Naive thymus-derived CD4-positive, alpha-beta T cell (primary cell): Measurements from ENCODE around the gene SNED1. TPM values are rescaled to one million over a fixed set of nuclear protein-coding genes. Genes with fewer than 3 reads are reported as not detected.

Experiments used
- ATAC-seq: fragments of 150-1000 bp; cut with Tn5 transposase; 2 replicates; pipeline ENCODE4 v1.10.0; 2021; ENCODE audit warnings: mild to moderate bottlenecking, moderate library complexity
- CTCF ChIA-PET: fragments of 350-600 bp; sonication (Branson Sonifier 250); formaldehyde crosslinking; loops from one replicate; lab custom pipeline; 2021; ENCODE audit warnings: antibody characterized with exemption; lab: Charles Lee
- POLR2A ChIA-PET: fragments of 350-600 bp; sonication (Branson Sonifier 250); formaldehyde crosslinking; loops from one replicate; lab custom pipeline; 2021; ENCODE audit warnings: antibody characterized with exemption, inconsistent platforms; lab: Charles Lee
- DNase-seq, 9 donors: peaks; one replicate each; pipeline versions ENCODE4 v3.0.0 to v3.0.0-alpha.2; 2020 to 2022; ENCODE audit warnings: mixed read lengths in 1 of 9
- H3K27ac ChIP-seq: one replicate; pipeline ENCODE4 v1.7.0; 2013; ENCODE audit warnings: mild to moderate bottlenecking, low read depth, low read length, moderate library complexity
- H3K27me3 ChIP-seq, 2 donors: one replicate each; pipeline ENCODE4 v1.7.0; 2013; ENCODE audit warnings: low read length in 2 of 2, mild to moderate bottlenecking in 2 of 2, moderate library complexity in 2 of 2; ENCODE audit not compliant: control insufficient read depth in 2 of 2, insufficient read depth in 2 of 2
- H3K36me3 ChIP-seq, 3 experiments: 1 replicate in 2 of 3; 2 replicates in 1 of 3; pipeline ENCODE4 v1.7.0; 2013; ENCODE audit warnings: low read length in 3 of 3, mild to moderate bottlenecking in 3 of 3, moderate library complexity in 1 of 3; ENCODE audit not compliant: insufficient read depth in 3 of 3, control insufficient read depth in 2 of 3
- H3K4me1 ChIP-seq, 2 donors: one replicate each; pipeline ENCODE4 v1.7.0; 2013; ENCODE audit warnings: low read length in 2 of 2, mild to moderate bottlenecking in 2 of 2, moderate library complexity in 1 of 2; ENCODE audit not compliant: control insufficient read depth in 2 of 2, insufficient read depth in 2 of 2
- H3K4me3 ChIP-seq: 2 replicates; pipeline ENCODE4 v1.7.0; 2013; ENCODE audit warnings: mild to moderate bottlenecking, low read length
- H3K9me3 ChIP-seq, 3 experiments: 1 replicate in 2 of 3; 2 replicates in 1 of 3; pipeline ENCODE4 v1.7.0; 2013; ENCODE audit warnings: low read length in 3 of 3; ENCODE audit not compliant: control insufficient read depth in 2 of 3
- H3K27ac Mint-ChIP-seq, 9 donors: one replicate each; pipeline ENCODE4 v1.8.0; 2020 to 2022; ENCODE audit warnings: mixed read lengths in 9 of 9, mild to moderate bottlenecking in 8 of 9, moderate library complexity in 5 of 9, inconsistent platforms in 2 of 9
- H3K27me3 Mint-ChIP-seq, 5 donors: one replicate each; pipeline ENCODE4 v1.8.0; 2021 to 2022; ENCODE audit warnings: mixed read lengths in 5 of 5, mild to moderate bottlenecking in 1 of 5
- H3K36me3 Mint-ChIP-seq, 5 donors: one replicate each; pipeline ENCODE4 v1.8.0; 2020 to 2022; ENCODE audit warnings: mixed read lengths in 5 of 5, mild to moderate bottlenecking in 3 of 5, inconsistent platforms in 1 of 5
- H3K4me1 Mint-ChIP-seq, 7 donors: one replicate each; pipeline ENCODE4 v1.8.0; 2020 to 2022; ENCODE audit warnings: mixed read lengths in 7 of 7, mild to moderate bottlenecking in 3 of 7, inconsistent platforms in 1 of 7
- H3K4me3 Mint-ChIP-seq, 10 donors: one replicate each; pipeline ENCODE4 v1.8.0; 2020 to 2022; ENCODE audit warnings: mild to moderate bottlenecking in 10 of 10, mixed read lengths in 10 of 10, moderate library complexity in 6 of 10, inconsistent platforms in 2 of 10
- H3K9me3 Mint-ChIP-seq, 11 donors: one replicate each; pipeline ENCODE4 v1.8.0; 2020 to 2022; ENCODE audit warnings: mixed read lengths in 11 of 11, mild to moderate bottlenecking in 4 of 11, inconsistent platforms in 1 of 11, moderate library complexity in 1 of 11
- intact Hi-C, 2 donors: fragments of 100-400 bp; cut with micrococcal nuclease; formaldehyde crosslinking; loops; one replicate each; pipeline ENCODE4 v1.15.1; 2023
- polyA plus RNA-seq, 2 donors: library from polyadenylated mRNA; unstranded; fragments of 300-500 nt; fragmentation: Illumina TruSeq; gene quantifications; one replicate each; pipeline ENCODE4 v1.2.3, GENCODE V29; 2021
- total RNA-seq, 6 experiments: library from RNA in 5 of 6; stranded (reverse) in 5 of 6; gene quantifications; 1 replicate in 5 of 6; 2 replicates in 1 of 6; pipeline ENCODE4 v1.2.3 and lab custom pipeline; 2021 to 2026

SNED1 gene
- total and polyA plus RNA-seq, 7 experiments from 2014 or later = 1.0 to 120 (median 32.9) TPM

- H3K4me3 ChIP-seq = no peak overlapping the region
- no peaks in the 10 kb centered on the region for H3K4me1 ChIP-seq
- Mint-ChIP-seq H3K4me1 (peaks cover 0 to 21% (median 14%) of the 10 kb centered on the region in 7 donors), H3K9me3 (no peaks in the 10 kb centered on the region), H3K27ac (peak overlapping the region in 1 of 9 donors; percentile 34), H3K36me3 (peaks cover 0 to 12% (median 3%) of the 10 kb centered on the region in 5 donors), H3K4me3 (no peak overlapping the region), H3K27me3 (no peaks in the 10 kb centered on the region)
- H3K27me3 ChIP-seq = no peaks in the 10 kb centered on the region
- H3K27ac ChIP-seq = no peak overlapping the region
- H3K9me3 ChIP-seq = no peaks in the 10 kb centered on the region
- ChIA-PET POLR2A (no interaction called here), CTCF (no interaction called here)
- intact Hi-C loops = loop anchor here (5.0 to 10.0 kb wide), 3 partner anchors 60 to 142 kb away; no protein-coding TSS in a partner anchor
- H3K36me3 ChIP-seq = peaks cover 0 to 23% (median 4%) of the 10 kb centered on the region in 3 experiments
- ATAC-seq (no peak), DNase-seq (no peak)
Measured at GRCh38 chr2:241074901-241075540, 76.6 kb downstream of the SNED1 start.

- Histone ChIP-seq H3K9me3 (no peaks in the 10 kb centered on the region), H3K4me1 (no peaks in the 10 kb centered on the region), H3K4me3 (no peak overlapping the region), H3K27ac (no peak overlapping the region), H3K27me3 (no peaks in the 10 kb centered on the region), H3K36me3 (peaks cover 0 to 4% (median 3%) of the 10 kb centered on the region in 3 experiments)
- no peaks in the 10 kb centered on the region for H3K27me3 Mint-ChIP-seq
- intact Hi-C loops = no loop called here
- ATAC-seq (no peak), DNase-seq (no peak)
- peak overlapping the region in 7 of 9 donors; percentile 9 to 84 (median 80) for H3K27ac Mint-ChIP-seq
- H3K4me1 Mint-ChIP-seq = peaks cover 0 to 39% (median 23%) of the 10 kb centered on the region in 7 donors
- CTCF ChIA-PET = no interaction called here
- peaks cover 0 to 12% (median 7%) of the 10 kb centered on the region in 11 donors for H3K9me3 Mint-ChIP-seq
- H3K4me3 Mint-ChIP-seq = no peak overlapping the region
- POLR2A ChIA-PET = interaction anchor here (0.5 to 1.4 kb wide), 6 partner anchors 11 to 1152 kb away, joined by 3 to 5 read pairs (median 4); partner anchors contain the start of gene PASK
- peaks cover 0 to 19% (median 15%) of the 10 kb centered on the region in 5 donors for H3K36me3 Mint-ChIP-seq
Measured at GRCh38 chr2:241080405-241081189, 82.2 kb downstream of the SNED1 start.

- H3K9me3 ChIP-seq = no peaks in the 10 kb centered on the region
- intact Hi-C loops = no loop called here
- ChIA-PET POLR2A (interaction anchor here (0.7 to 1.4 kb wide), 5 partner anchors 12 to 234 kb away, joined by 3 to 5 read pairs (median 3); partner anchors contain the start of genes PASK and PPP1R7), CTCF (interaction anchor here (0.6 kb wide), 1 partner anchor 24 kb away, joined by 3 read pairs; no protein-coding TSS in a partner anchor)
- no peak for DNase-seq
- H3K36me3 ChIP-seq = peaks cover under 1 to 7% (median 5%) of the 10 kb centered on the region in 3 experiments
- H3K36me3 Mint-ChIP-seq = peaks cover 2 to 24% (median 17%) of the 10 kb centered on the region in 5 donors
- no peaks in the 10 kb centered on the region for H3K27me3 ChIP-seq
- H3K4me3 Mint-ChIP-seq = no peak overlapping the region
- peaks cover 0 to 36% (median 25%) of the 10 kb centered on the region in 7 donors for H3K4me1 Mint-ChIP-seq
- peak overlapping the region in 8 of 9 donors; percentile 9 to 84 (median 74) for H3K27ac Mint-ChIP-seq
- H3K27ac ChIP-seq = peak overlapping the region; percentile 37
- no peak for ATAC-seq
- H3K4me1 ChIP-seq = no peaks in the 10 kb centered on the region
- H3K9me3 Mint-ChIP-seq = peaks cover 0 to 16% (median 7%) of the 10 kb centered on the region in 11 donors
- no peak overlapping the region for H3K4me3 ChIP-seq
- H3K27me3 Mint-ChIP-seq = no peaks in the 10 kb centered on the region
Measured at GRCh38 chr2:241081190-241081642, 82.8 kb downstream of the SNED1 start.

GRCh38 chr2:241081643-241082340 is 83.4 kb downstream of the SNED1 start:
- Histone ChIP-seq H3K27me3 (no peaks in the 10 kb centered on the region), H3K4me1 (no peaks in the 10 kb centered on the region), H3K9me3 (no peaks in the 10 kb centered on the region), H3K27ac (no peak overlapping the region), H3K4me3 (no peak overlapping the region), H3K36me3 (peaks cover 6 to 13% (median 10%) of the 10 kb centered on the region in 3 experiments)
- ATAC-seq (no peak), DNase-seq (no peak)
- Mint-ChIP-seq H3K4me1 (peaks cover 0 to 36% (median 28%) of the 10 kb centered on the region in 7 donors), H3K4me3 (no peak overlapping the region), H3K36me3 (peaks cover 7 to 29% (median 23%) of the 10 kb centered on the region in 5 donors), H3K27ac (peak overlapping the region in 7 of 9 donors; percentile 65 to 89 (median 80)), H3K9me3 (peaks cover 0 to 19% (median 7%) of the 10 kb centered on the region in 11 donors), H3K27me3 (no peaks in the 10 kb centered on the region)
- ChIA-PET CTCF (interaction anchor here (0.6 to 1.1 kb wide), 3 partner anchors 23 to 69 kb away, joined by 3 read pairs; no protein-coding TSS in a partner anchor), POLR2A (interaction anchor here (0.7 to 1.4 kb wide), 5 partner anchors 12 to 233 kb away, joined by 3 to 7 read pairs (median 3); partner anchors contain the start of gene PPP1R7)
- intact Hi-C loops = no loop called here

- CTCF ChIA-PET = interaction anchor here (0.7 to 1.1 kb wide), 2 partner anchors 25 to 68 kb away, joined by 3 read pairs; no protein-coding TSS in a partner anchor
- Histone ChIP-seq H3K4me1 (no peaks in the 10 kb centered on the region), H3K27ac (no peak overlapping the region), H3K4me3 (no peak overlapping the region), H3K36me3 (peaks cover 11 to 20% (median 18%) of the 10 kb centered on the region in 3 experiments), H3K27me3 (no peaks in the 10 kb centered on the region), H3K9me3 (no peaks in the 10 kb centered on the region)
- H3K4me3 Mint-ChIP-seq = peak overlapping the region in 1 of 10 donors; percentile 36
- intact Hi-C loops = no loop called here
- H3K36me3 Mint-ChIP-seq = peaks cover 9 to 34% (median 25%) of the 10 kb centered on the region in 5 donors
- no peak for ATAC-seq
- peak overlapping the region in 8 of 9 donors; percentile 57 to 89 (median 74) for H3K27ac Mint-ChIP-seq
- H3K4me1 Mint-ChIP-seq = peaks cover 0 to 33% (median 24%) of the 10 kb centered on the region in 7 donors
- peaks cover 0 to 19% (median 7%) of the 10 kb centered on the region in 11 donors for H3K9me3 Mint-ChIP-seq
- POLR2A ChIA-PET = interaction anchor here (0.6 to 1.4 kb wide), 6 partner anchors 13 to 232 kb away, joined by 3 to 7 read pairs (median 3); partner anchors contain the start of gene PPP1R7
- no peaks in the 10 kb centered on the region for H3K27me3 Mint-ChIP-seq
- no peak for DNase-seq
Measured at GRCh38 chr2:241082341-241083090, 84.1 kb downstream of the SNED1 start.
